Common myeloid progenitor, CD34-positive (primary cell): ENCODE data around the gene BRSK2.

Source experiments
- CTCF ChIA-PET: fragments of 350-600 bp; sonication (Branson Sonifier 250); formaldehyde crosslinking; loops from one replicate; lab custom pipeline; 2021; ENCODE audit warnings: antibody characterized with exemption; lab: Charles Lee
- POLR2A ChIA-PET: fragments of 350-600 bp; sonication (Branson Sonifier 250); formaldehyde crosslinking; loops from one replicate; lab custom pipeline; 2021; ENCODE audit warnings: antibody characterized with exemption; lab: Charles Lee
- DNase-seq, 3 donors: peaks; one replicate each; pipeline versions ENCODE4 v3.0.0 to v3.0.0-alpha.2; 2013
- H3K27ac ChIP-seq, 2 experiments: 1 replicate in 1 of 2; 2 replicates in 1 of 2; pipeline ENCODE4 v1.7.0; 2013; ENCODE audit warnings: inconsistent platforms in 2 of 2, low read length in 2 of 2, mild to moderate bottlenecking in 2 of 2, low read depth in 1 of 2, moderate library complexity in 1 of 2; ENCODE audit not compliant: severe bottlenecking in 2 of 2, insufficient read depth in 1 of 2, poor library complexity in 1 of 2
- H3K27me3 ChIP-seq, 5 experiments: replicated peaks in 2 of 5; 1 replicate in 3 of 5; 2 replicates in 2 of 5; pipeline versions ENCODE4 v1.6.1 to v1.7.0; 2013; ENCODE audit warnings: low read length in 4 of 5, mild to moderate bottlenecking in 2 of 5, moderate library complexity in 2 of 5, inconsistent platforms in 1 of 5; ENCODE audit not compliant: insufficient read depth in 5 of 5, control insufficient read depth in 4 of 5
- H3K36me3 ChIP-seq, 4 experiments: 1 replicate in 2 of 4; 2 replicates in 2 of 4; pipeline versions ENCODE4 v1.6.1 to v1.7.0; 2013; ENCODE audit warnings: low read length in 3 of 4, control low read depth in 1 of 4, mild to moderate bottlenecking in 1 of 4; ENCODE audit not compliant: control insufficient read depth in 4 of 4, insufficient read depth in 4 of 4
- H3K4me1 ChIP-seq, 4 experiments: 1 replicate in 3 of 4; 2 replicates in 1 of 4; pipeline versions ENCODE4 v1.6.1 to v1.7.1; 2013; ENCODE audit warnings: low read length in 3 of 4, mild to moderate bottlenecking in 3 of 4, control low read depth in 1 of 4, inconsistent platforms in 1 of 4, moderate library complexity in 1 of 4; ENCODE audit not compliant: control insufficient read depth in 4 of 4, insufficient read depth in 4 of 4; ENCODE audit errors: control extremely low read depth in 1 of 4
- H3K4me3 ChIP-seq, 7 experiments: 1 replicate in 4 of 7; 2 replicates in 3 of 7; pipeline versions ENCODE4 v1.5.1 to v1.7.0; 2013; ENCODE audit warnings: mild to moderate bottlenecking in 7 of 7, low read length in 6 of 7, moderate library complexity in 6 of 7, inconsistent platforms in 2 of 7, low read depth in 2 of 7, control low read depth in 1 of 7; ENCODE audit not compliant: insufficient read depth in 4 of 7, control insufficient read depth in 1 of 7; ENCODE audit errors: extremely low read depth in 1 of 7
- H3K9me3 ChIP-seq, 5 experiments: 1 replicate in 4 of 5; 2 replicates in 1 of 5; pipeline versions ENCODE4 v1.6.1 to v1.7.1; 2013; ENCODE audit warnings: low read length in 4 of 5, mild to moderate bottlenecking in 2 of 5, inconsistent platforms in 1 of 5, low read depth in 1 of 5, moderate library complexity in 1 of 5; ENCODE audit not compliant: control insufficient read depth in 4 of 5, insufficient read depth in 2 of 5; ENCODE audit errors: control extremely low read depth in 1 of 5
- WGBS: methylation state at CpG from one replicate; pipeline ENCODE4 v1.1.5; 2013; ENCODE audit not compliant: insufficient coverage; 5-methylcytosine and 5-hydroxymethylcytosine counted together

The BRSK2 gene

GRCh38 chr11:1393038-1393710, 3.4 kb downstream of the BRSK2 start:
- no peaks in the 10 kb centered on the region for H3K36me3 ChIP-seq
- H3K9me3 ChIP-seq, result no peaks in the 10 kb centered on the region
- DNase-seq, result no peak
- ChIA-PET POLR2A (no interaction called here), CTCF (no interaction called here)
- H3K27me3 ChIP-seq, result peaks cover 0 to 42% (median 13%) of the 10 kb centered on the region in 5 experiments
- peaks cover 0 to 25% (median 12%) of the 10 kb centered on the region in 4 experiments for H3K4me1 ChIP-seq
- 95% methylated on average over 14 of the region's 19 CpGs for WGBS
- no peak overlapping the region for H3K4me3 ChIP-seq
- H3K27ac ChIP-seq, result no peak overlapping the region

- POLR2A ChIA-PET, result interaction anchor here (0.9 to 1.1 kb wide), 2 partner anchors 27 to 85 kb away, joined by 3 read pairs; partner anchors contain the start of gene TOLLIP
- Histone ChIP-seq H3K4me3 (no peak overlapping the region), H3K36me3 (no peaks in the 10 kb centered on the region), H3K4me1 (peaks cover 0 to 13% (median 2%) of the 10 kb centered on the region in 4 experiments), H3K27me3 (peaks cover 0 to 30% (median 7%) of the 10 kb centered on the region in 5 experiments), H3K27ac (no peak overlapping the region), H3K9me3 (no peaks in the 10 kb centered on the region)
- CTCF ChIA-PET, result no interaction called here
- WGBS, result 90% methylated on average over 24 of the region's 29 CpGs
- no peak for DNase-seq
Observed at GRCh38 chr11:1394936-1395772, 5.4 kb downstream of the BRSK2 start.

GRCh38 chr11:1395773-1396374, 6.1 kb downstream of the BRSK2 start:
- H3K27me3 ChIP-seq, result peaks cover 0 to 27% (median 7%) of the 10 kb centered on the region in 5 experiments
- no peak overlapping the region for H3K27ac ChIP-seq
- DNase-seq, result no peak
- POLR2A ChIA-PET, result interaction anchor here (1.1 kb wide), 1 partner anchor 86 kb away, joined by 3 read pairs; the partner anchor contains the start of gene TOLLIP
- H3K4me1 ChIP-seq, result peaks cover 0 to 9% (median under 1%) of the 10 kb centered on the region in 4 experiments
- no peaks in the 10 kb centered on the region for H3K36me3 ChIP-seq
- 91% methylated on average over 14 of the region's 19 CpGs for WGBS
- CTCF ChIA-PET, result no interaction called here
- no peaks in the 10 kb centered on the region for H3K9me3 ChIP-seq
- H3K4me3 ChIP-seq, result no peak overlapping the region

GRCh38 chr11:1396375-1396841, 6.7 kb downstream of the BRSK2 start:
- CTCF ChIA-PET, result no interaction called here
- H3K27me3 ChIP-seq, result peaks cover 0 to 22% (median 5%) of the 10 kb centered on the region in 5 experiments
- POLR2A ChIA-PET, result no interaction called here

GRCh38 chr11:1397146-1397861, 7.6 kb downstream of the BRSK2 start:
- Histone ChIP-seq H3K4me1 (peaks cover 0 to 2% (median 0%) of the 10 kb centered on the region in 4 experiments), H3K9me3 (no peaks in the 10 kb centered on the region), H3K27ac (no peak overlapping the region), H3K27me3 (peaks cover 0 to 13% (median 0%) of the 10 kb centered on the region in 5 experiments), H3K4me3 (no peak overlapping the region), H3K36me3 (no peaks in the 10 kb centered on the region)
- no peak for DNase-seq
- CTCF ChIA-PET, result interaction anchor here (1.4 kb wide), 1 partner anchor 104 kb away, joined by 3 read pairs; no protein-coding TSS in a partner anchor
- POLR2A ChIA-PET, result no interaction called here
- WGBS, result 94% methylated on average over 19 of the region's 19 CpGs

More at GRCh38 chr11:1396375-1396841, 6.7 kb downstream of the BRSK2 start:
- 93% methylated on average over 20 of the region's 20 CpGs for WGBS
- Histone ChIP-seq H3K9me3 (no peaks in the 10 kb centered on the region), H3K4me3 (no peak overlapping the region), H3K36me3 (no peaks in the 10 kb centered on the region), H3K4me1 (peaks cover 0 to 4% (median 0%) of the 10 kb centered on the region in 4 experiments), H3K27ac (no peak overlapping the region)
- DNase-seq, result no peak

GRCh38 chr11:1397862-1398527, 8.3 kb downstream of the BRSK2 start:
- Histone ChIP-seq H3K27me3 (peaks cover 0 to 7% (median 0%) of the 10 kb centered on the region in 5 experiments), H3K27ac (no peak overlapping the region), H3K9me3 (no peaks in the 10 kb centered on the region), H3K4me1 (peaks cover 0 to 2% (median 0%) of the 10 kb centered on the region in 4 experiments), H3K36me3 (no peaks in the 10 kb centered on the region), H3K4me3 (no peak overlapping the region)
- POLR2A ChIA-PET, result no interaction called here
- no peak for DNase-seq
- WGBS, result 89% methylated on average over 20 of the region's 22 CpGs
- CTCF ChIA-PET, result interaction anchor here (1.4 kb wide), 1 partner anchor 105 kb away, joined by 3 read pairs; no protein-coding TSS in a partner anchor
